Trophoblast cell (in vitro differentiated cells and primary cell): ENCODE results near the gene SMPDL3A.

Experiments used
- DNase-seq, 2 donors: peaks; one replicate each; pipeline ENCODE4 v3.0.0-alpha.2; 2016
- H2AFZ ChIP-seq: 2 replicates; pipeline ENCODE4 v1.6.1; 2013; ENCODE audit warnings: low read length, moderate library complexity, mild to moderate bottlenecking; ENCODE audit not compliant: insufficient read depth, poor library complexity
- H2AK5ac ChIP-seq: 2 replicates; pipeline ENCODE4 v1.6.1; 2013; ENCODE audit warnings: mild to moderate bottlenecking, low read length
- H2BK120ac ChIP-seq: 2 replicates; pipeline ENCODE4 v1.6.1; 2013; ENCODE audit warnings: low read length, mild to moderate bottlenecking, moderate library complexity; ENCODE audit not compliant: insufficient read depth, poor library complexity
- H2BK12ac ChIP-seq: 2 replicates; pipeline ENCODE4 v1.6.1; 2013; ENCODE audit warnings: mild to moderate bottlenecking, low read length, moderate library complexity
- H2BK5ac ChIP-seq: 2 replicates; pipeline ENCODE4 v1.6.1; 2013; ENCODE audit warnings: low read length, low read depth, moderate library complexity, mild to moderate bottlenecking; ENCODE audit not compliant: poor library complexity
- H3K14ac ChIP-seq: 2 replicates; pipeline ENCODE4 v1.6.1; 2013; ENCODE audit warnings: mild to moderate bottlenecking, low read length
- H3K18ac ChIP-seq: 2 replicates; pipeline ENCODE4 v1.6.1; 2013; ENCODE audit warnings: mild to moderate bottlenecking, low read length
- H3K23ac ChIP-seq: 2 replicates; pipeline ENCODE4 v1.6.1; 2013; ENCODE audit warnings: low read length
- H3K27ac ChIP-seq: 2 replicates; pipeline ENCODE4 v1.5.1; 2013; ENCODE audit warnings: low read depth, mild to moderate bottlenecking, inconsistent platforms, low read length, moderate library complexity
- H3K27me3 ChIP-seq: 2 replicates; pipeline ENCODE4 v1.6.1; 2013; ENCODE audit warnings: inconsistent platforms, mild to moderate bottlenecking, low read length, moderate library complexity; ENCODE audit not compliant: insufficient read depth
- H3K36me3 ChIP-seq, 2 experiments: 1 replicate in 1 of 2; 2 replicates in 1 of 2; pipeline ENCODE4 v1.6.1; 2013; ENCODE audit warnings: low read length in 2 of 2, mild to moderate bottlenecking in 2 of 2, moderate library complexity in 1 of 2; ENCODE audit not compliant: insufficient read depth in 2 of 2, control insufficient read depth in 1 of 2
- H3K4ac ChIP-seq: 2 replicates; pipeline ENCODE4 v1.6.1; 2013; ENCODE audit warnings: low read depth, mild to moderate bottlenecking, low read length, moderate library complexity
- H3K4me1 ChIP-seq, 2 experiments: 1 replicate in 1 of 2; 2 replicates in 1 of 2; pipeline ENCODE4 v1.6.1; 2013; ENCODE audit warnings: low read length in 2 of 2, mild to moderate bottlenecking in 2 of 2, moderate library complexity in 1 of 2; ENCODE audit not compliant: insufficient read depth in 2 of 2, control insufficient read depth in 1 of 2
- H3K4me2 ChIP-seq: 2 replicates; pipeline ENCODE4 v1.6.1; 2013; ENCODE audit warnings: inconsistent platforms, mild to moderate bottlenecking, low read length, moderate library complexity
- H3K4me3 ChIP-seq: 2 replicates; pipeline ENCODE4 v1.5.1; 2013; ENCODE audit warnings: mild to moderate bottlenecking, low read depth, low read length, inconsistent platforms
- H3K79me1 ChIP-seq: one replicate; pipeline ENCODE4 v1.6.1; 2013; ENCODE audit warnings: low read length
- H3K79me2 ChIP-seq: 2 replicates; pipeline ENCODE4 v1.6.1; 2013; ENCODE audit warnings: low read length, mild to moderate bottlenecking; ENCODE audit not compliant: control insufficient read depth, insufficient read depth, poor library complexity
- H3K9ac ChIP-seq: 2 replicates; pipeline ENCODE4 v1.6.1; 2013; ENCODE audit warnings: mild to moderate bottlenecking, low read length
- H3K9me3 ChIP-seq: 2 replicates; pipeline ENCODE4 v1.6.1; 2013; ENCODE audit warnings: low read depth, mild to moderate bottlenecking, control low read depth, inconsistent platforms, low read length; ENCODE audit not compliant: insufficient read depth
- H4K12ac ChIP-seq: 2 replicates; pipeline ENCODE4 v1.6.1; 2013; ENCODE audit warnings: low read depth, mild to moderate bottlenecking, low read length, moderate library complexity
- H4K8ac ChIP-seq: 2 replicates; pipeline ENCODE4 v1.6.1; 2013; ENCODE audit warnings: low read depth, mild to moderate bottlenecking, low read length, moderate library complexity
- H4K91ac ChIP-seq: one replicate; pipeline ENCODE4 v1.6.1; 2013; ENCODE audit warnings: low read depth, mild to moderate bottlenecking, low read length, moderate library complexity
- WGBS: extraction: QIAGEN DNeasy Blood & Tissue Kit; methylation state at CpG from one replicate; pipeline ENCODE4 v1.1.7; 2013; ENCODE audit warnings: missing lambda C conversion rate; ENCODE audit not compliant: insufficient read length, insufficient coverage; ENCODE audit errors: extremely low coverage; 5-methylcytosine and 5-hydroxymethylcytosine counted together

Gene SMPDL3A

DNA sequence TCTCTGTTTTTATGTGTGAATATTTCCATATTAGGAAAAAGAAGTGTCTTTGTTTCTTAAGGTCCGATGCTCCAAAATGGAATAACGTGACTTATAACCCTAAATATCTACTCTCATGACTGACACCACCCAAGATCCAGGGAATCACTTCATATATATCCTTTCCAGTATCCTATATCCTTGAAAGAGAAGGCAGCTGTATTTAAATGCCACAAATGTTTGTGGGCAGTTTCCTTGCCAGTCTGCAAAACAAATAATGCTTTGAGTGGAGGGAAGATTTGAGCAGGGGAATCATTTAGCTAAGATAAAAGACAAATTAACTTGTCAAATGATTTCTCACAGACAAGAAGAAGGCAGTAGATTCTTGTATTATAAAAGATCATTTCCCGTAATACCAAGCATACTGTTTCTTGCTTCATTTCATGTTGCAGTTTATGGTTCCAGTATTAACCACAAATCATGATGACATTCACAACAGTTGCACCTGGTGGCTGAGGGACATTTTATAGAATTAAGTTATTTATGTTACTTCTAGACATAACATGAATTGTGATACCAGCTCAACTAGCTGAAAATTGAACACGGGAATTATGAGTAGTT, 39.5 kb upstream of the SMPDL3A start:
- H3K27ac ChIP-seq = no peak overlapping the region
- H3K36me3 ChIP-seq = no peaks in the 10 kb centered on the region
- no peak overlapping the region for H2BK120ac ChIP-seq
- H3K4ac ChIP-seq = no peak overlapping the region
- peak in 1 of 2 donors; percentile 66 for DNase-seq
- no peak overlapping the region for H2BK5ac ChIP-seq
- no peaks in the 10 kb centered on the region for H3K4me1 ChIP-seq
- H3K4me2 ChIP-seq = no peak overlapping the region
- H3K14ac ChIP-seq = no peak overlapping the region
- H3K9ac ChIP-seq = no peak overlapping the region
- no peaks in the 10 kb centered on the region for H3K9me3 ChIP-seq
- no peak overlapping the region for H2AK5ac ChIP-seq
- no peaks in the 10 kb centered on the region for H3K27me3 ChIP-seq
- H4K91ac ChIP-seq = no peak overlapping the region
- no peak overlapping the region for H4K8ac ChIP-seq
- no peak overlapping the region for H3K23ac ChIP-seq
- no peak overlapping the region for H2AFZ ChIP-seq
- no peaks in the 10 kb centered on the region for H3K79me1 ChIP-seq
- H3K18ac ChIP-seq = no peak overlapping the region
- WGBS = no CpG with 5 or more reads among the region's 4 CpGs
- H3K79me2 ChIP-seq = no peaks in the 10 kb centered on the region
- no peak overlapping the region for H3K4me3 ChIP-seq
- no peak overlapping the region for H2BK12ac ChIP-seq
- H4K12ac ChIP-seq = no peak overlapping the region

DNA sequence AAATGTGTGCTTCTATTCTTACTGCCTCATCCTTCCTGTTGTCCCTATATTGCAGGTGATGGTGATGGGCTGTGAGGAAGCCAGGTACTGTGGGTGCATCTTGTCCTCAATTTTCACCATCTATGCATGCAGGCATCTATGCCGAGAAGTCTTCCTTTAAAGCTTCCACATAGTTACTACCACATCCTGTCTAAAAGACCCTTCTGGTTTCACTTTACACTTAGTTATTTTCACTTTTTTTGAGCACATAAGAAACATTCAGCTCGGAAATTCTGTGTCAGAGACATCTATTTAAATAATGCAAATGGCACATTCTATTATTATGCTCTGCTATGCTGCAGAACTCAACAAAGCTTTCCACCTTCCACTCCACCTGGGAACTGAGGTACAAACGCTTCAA, 37.7 kb upstream of the SMPDL3A start:
- no peak overlapping the region for H3K4ac ChIP-seq
- H3K9me3 ChIP-seq = no peaks in the 10 kb centered on the region
- no peak overlapping the region for H3K23ac ChIP-seq
- H3K27me3 ChIP-seq = no peaks in the 10 kb centered on the region
- no peak overlapping the region for H2AFZ ChIP-seq
- no peak overlapping the region for H3K9ac ChIP-seq
- no peak for DNase-seq
- peaks cover 2% of the 10 kb centered on the region for H3K79me1 ChIP-seq
- H2BK120ac ChIP-seq = no peak overlapping the region
- H3K79me2 ChIP-seq = no peaks in the 10 kb centered on the region
- H4K12ac ChIP-seq = no peak overlapping the region
- H2BK12ac ChIP-seq = no peak overlapping the region
- no CpG with 5 or more reads among the region's 3 CpGs for WGBS
- no peak overlapping the region for H3K4me3 ChIP-seq
- H3K18ac ChIP-seq = no peak overlapping the region
- no peak overlapping the region for H3K27ac ChIP-seq
- H4K91ac ChIP-seq = no peak overlapping the region
- no peak overlapping the region for H2BK5ac ChIP-seq
- peaks cover 2 to 4% of the 10 kb centered on the region in 2 experiments for H3K4me1 ChIP-seq
- H3K4me2 ChIP-seq = no peak overlapping the region
- no peak overlapping the region for H4K8ac ChIP-seq
- H3K36me3 ChIP-seq = no peaks in the 10 kb centered on the region
- no peak overlapping the region for H2AK5ac ChIP-seq
- H3K14ac ChIP-seq = no peak overlapping the region

DNA sequence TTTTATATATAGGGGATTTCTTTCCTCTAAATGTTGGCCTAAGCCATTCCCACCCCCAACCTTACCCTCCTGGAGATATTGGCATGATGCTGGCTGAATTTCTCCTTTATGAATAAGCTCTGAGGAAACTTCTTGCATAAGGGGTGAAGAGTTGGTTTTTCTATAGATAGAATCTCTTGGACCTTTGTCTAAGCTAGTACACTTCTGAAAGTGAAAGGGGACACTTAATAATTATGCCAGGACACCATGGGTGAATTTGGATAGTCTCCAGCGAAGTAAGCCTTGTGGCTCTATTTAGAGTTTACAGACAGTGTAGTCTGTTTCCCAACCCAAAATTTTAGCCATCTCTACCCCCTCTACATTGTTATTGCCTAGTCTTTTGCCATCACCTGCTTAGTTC, 36.6 kb upstream of the SMPDL3A start:
- Histone ChIP-seq H3K4ac (no peak overlapping the region), H3K4me1 (peaks cover 2 to 4% of the 10 kb centered on the region in 2 experiments), H3K18ac (no peak overlapping the region), H3K23ac (no peak overlapping the region), H2AFZ (no peak overlapping the region), H3K14ac (no peak overlapping the region), H4K8ac (no peak overlapping the region), H3K79me1 (peaks cover 2% of the 10 kb centered on the region), H3K27ac (no peak overlapping the region), H2AK5ac (no peak overlapping the region), H3K79me2 (no peaks in the 10 kb centered on the region), H3K36me3 (no peaks in the 10 kb centered on the region), H3K9me3 (no peaks in the 10 kb centered on the region), H3K4me2 (no peak overlapping the region), H3K9ac (no peak overlapping the region), H2BK120ac (no peak overlapping the region), H2BK12ac (no peak overlapping the region), H4K12ac (no peak overlapping the region), H3K27me3 (no peaks in the 10 kb centered on the region), H2BK5ac (no peak overlapping the region), H3K4me3 (no peak overlapping the region), H4K91ac (no peak overlapping the region)
- no CpG with 5 or more reads among the region's 1 CpG for WGBS
- DNase-seq = no peak

DNA sequence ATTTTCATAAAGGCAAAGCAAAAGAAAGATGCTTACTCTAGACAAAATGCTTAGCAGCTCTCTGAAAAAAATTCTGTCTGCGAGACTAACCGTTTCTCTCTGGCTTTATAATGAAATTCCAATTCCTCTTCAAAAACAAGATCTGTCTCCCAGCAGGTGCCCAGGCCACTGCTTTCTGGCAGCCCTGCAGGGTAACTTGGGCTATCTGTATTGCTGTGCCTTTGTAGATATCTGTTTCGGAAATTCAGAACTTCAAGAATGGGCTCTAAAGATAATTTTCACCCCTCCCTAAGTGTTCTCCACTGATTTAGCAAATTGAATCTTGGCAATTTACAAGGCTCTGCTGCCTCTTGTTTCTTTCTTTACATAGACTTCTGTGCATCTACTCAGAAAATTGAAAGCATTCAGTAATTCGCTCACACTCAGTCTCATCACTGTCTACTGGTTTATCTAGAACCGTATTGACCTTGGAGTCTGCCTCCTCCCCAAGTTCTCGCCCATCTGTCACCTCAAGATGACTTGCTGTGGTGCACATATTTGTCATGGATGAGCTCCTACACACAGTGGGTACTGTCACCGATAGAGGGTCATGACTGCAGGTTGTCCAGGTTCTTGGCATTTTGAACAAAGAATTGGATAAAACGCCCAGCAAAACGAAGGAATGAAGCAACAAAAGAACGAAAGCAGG, 35.9 kb upstream of the SMPDL3A start:
- H3K79me2 ChIP-seq = no peaks in the 10 kb centered on the region
- H2BK12ac ChIP-seq = no peak overlapping the region
- H4K91ac ChIP-seq = no peak overlapping the region
- H2AK5ac ChIP-seq = no peak overlapping the region
- no peak overlapping the region for H2BK120ac ChIP-seq
- H3K36me3 ChIP-seq = no peaks in the 10 kb centered on the region
- H3K79me1 ChIP-seq = peaks cover 2% of the 10 kb centered on the region
- H4K8ac ChIP-seq = no peak overlapping the region
- H3K4ac ChIP-seq = no peak overlapping the region
- H3K9ac ChIP-seq = no peak overlapping the region
- no peak overlapping the region for H3K4me2 ChIP-seq
- H3K9me3 ChIP-seq = no peaks in the 10 kb centered on the region
- no peak overlapping the region for H3K18ac ChIP-seq
- H3K4me3 ChIP-seq = no peak overlapping the region
- no peak overlapping the region for H2BK5ac ChIP-seq
- H3K4me1 ChIP-seq = peaks cover 2 to 4% of the 10 kb centered on the region in 2 experiments
- DNase-seq = no peak
- H4K12ac ChIP-seq = no peak overlapping the region
- H3K14ac ChIP-seq = no peak overlapping the region
- no peak overlapping the region for H3K27ac ChIP-seq
- no CpG with 5 or more reads among the region's 10 CpGs for WGBS
- no peak overlapping the region for H2AFZ ChIP-seq
- no peak overlapping the region for H3K23ac ChIP-seq
- H3K27me3 ChIP-seq = no peaks in the 10 kb centered on the region
